Daoy (cell line): ENCODE results near the gene CDK19. TPM values are rescaled to one million over a fixed set of nuclear protein-coding genes. Genes with fewer than 3 reads are reported as not detected.

Source experiments
- DNase-seq: peaks from one replicate; pipeline ENCODE4 v3.0.0-alpha.2; 2015; ENCODE audit warnings: low read depth
- total RNA-seq: library from RNA; depleted of rRNA; stranded (reverse); fragments of >200 nt; shearing (Covaris generic); gene quantifications from 2 replicates; pipeline ENCODE4 v1.2.3, GENCODE V29; 2014

CDK19 gene
- total RNA-seq, 1 experiment from 2014 or later: 10.2 TPM

- no peak for DNase-seq
These were observed 155.1 kb downstream of the CDK19 start for GRCh38 chr6:110660066-110660655.

- DNase-seq: no peak
These were observed 156.5 kb downstream of the CDK19 start for GRCh38 chr6:110658631-110659211.

- DNase-seq: no peak
These were observed 158.8 kb downstream of the CDK19 start for GRCh38 chr6:110656492-110656891.

DNA sequence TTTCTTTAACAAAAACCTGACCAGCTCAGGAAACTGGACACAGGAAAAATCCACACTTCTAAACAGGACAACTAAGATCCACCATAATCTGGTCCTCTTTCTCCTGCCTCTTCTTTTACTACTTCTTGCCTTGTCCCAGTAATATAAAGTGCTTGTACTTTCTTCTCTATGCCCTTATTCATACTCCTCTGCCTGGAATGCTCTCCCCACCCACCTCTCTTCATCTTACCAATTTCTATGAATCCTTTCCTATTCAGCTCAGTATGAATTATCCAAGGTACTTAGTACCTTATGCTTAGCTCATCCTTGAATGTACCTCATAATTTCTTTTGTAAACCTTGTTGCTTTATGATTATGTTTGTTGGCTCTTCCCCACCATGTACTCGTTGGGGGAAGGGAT is 159.4 kb downstream of the CDK19 start:
- no peak for DNase-seq

- no peak for DNase-seq
These were observed 161.0 kb downstream of the CDK19 start for GRCh38 chr6:110654096-110654820.

DNA sequence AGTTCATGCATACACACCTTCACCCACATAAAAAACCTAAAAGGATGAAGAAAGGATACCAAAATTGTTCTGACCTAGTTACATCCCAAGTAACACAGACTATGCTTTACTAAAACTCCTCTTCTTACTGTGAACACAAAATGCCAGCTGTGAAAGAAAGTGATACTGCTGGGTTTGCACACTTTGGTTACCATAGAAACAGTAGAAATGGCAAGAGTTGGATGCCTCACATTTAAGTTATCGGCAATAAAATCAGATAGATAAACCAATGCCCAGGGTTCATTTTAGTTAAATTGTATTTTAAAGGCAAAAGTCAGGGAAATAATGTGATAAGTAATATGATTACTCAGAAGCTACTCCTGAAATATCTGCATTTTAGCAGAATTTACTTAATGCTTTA is 161.9 kb downstream of the CDK19 start:
- no peak for DNase-seq

- DNase-seq: no peak
These were observed 162.7 kb downstream of the CDK19 start for GRCh38 chr6:110652520-110652919.

- no peak for DNase-seq
These were observed 164.5 kb downstream of the CDK19 start for GRCh38 chr6:110650755-110651154.

- DNase-seq: no peak
These were observed 165.6 kb downstream of the CDK19 start for GRCh38 chr6:110649704-110650103.

DNA sequence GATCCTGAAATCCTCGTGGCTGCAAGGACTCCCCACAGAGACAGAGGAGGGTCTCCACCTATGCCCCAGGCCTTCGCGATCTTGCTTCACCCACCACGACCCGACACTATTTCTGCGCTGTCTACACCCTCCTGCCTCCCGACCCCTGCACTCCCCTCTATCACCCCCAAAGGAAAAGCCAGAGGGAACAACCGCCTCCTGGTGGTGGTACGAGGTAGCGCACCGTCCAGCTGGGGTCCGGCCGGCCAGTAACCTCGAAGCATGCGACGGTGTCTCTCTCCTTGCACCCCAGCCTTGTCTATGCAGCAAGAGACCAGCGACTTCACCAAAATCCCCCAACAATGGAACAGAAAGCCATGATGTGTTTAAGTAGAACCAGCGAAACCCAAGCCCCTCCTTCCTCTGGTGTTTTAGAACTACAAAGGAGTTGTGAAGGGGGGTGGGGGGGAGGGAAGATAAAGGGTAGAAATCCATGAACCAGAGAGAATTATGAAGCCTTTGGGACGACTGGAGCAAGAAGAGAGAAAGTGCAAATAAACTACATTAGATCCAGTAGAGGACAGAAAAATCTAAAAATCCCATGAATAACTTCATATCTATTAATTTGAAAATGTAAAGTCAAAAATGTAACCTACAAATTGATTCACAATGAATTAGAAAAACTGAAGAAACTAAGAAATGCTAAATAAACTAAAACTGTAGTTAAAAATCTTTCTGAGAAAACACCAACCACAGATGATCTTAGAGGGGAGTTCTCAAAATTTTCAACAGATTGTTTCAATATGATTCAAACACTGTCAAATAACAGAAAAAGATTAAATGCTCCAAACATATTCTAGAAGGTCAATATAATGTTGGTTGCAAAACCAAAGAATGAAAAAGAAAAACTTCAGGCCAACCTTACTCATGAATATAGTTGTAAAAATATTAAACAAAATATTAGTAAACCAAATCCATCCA is 168.0 kb downstream of the CDK19 start:
- DNase-seq: no peak

- DNase-seq: no peak
These were observed 168.9 kb downstream of the CDK19 start for GRCh38 chr6:110646419-110646698.

DNA sequence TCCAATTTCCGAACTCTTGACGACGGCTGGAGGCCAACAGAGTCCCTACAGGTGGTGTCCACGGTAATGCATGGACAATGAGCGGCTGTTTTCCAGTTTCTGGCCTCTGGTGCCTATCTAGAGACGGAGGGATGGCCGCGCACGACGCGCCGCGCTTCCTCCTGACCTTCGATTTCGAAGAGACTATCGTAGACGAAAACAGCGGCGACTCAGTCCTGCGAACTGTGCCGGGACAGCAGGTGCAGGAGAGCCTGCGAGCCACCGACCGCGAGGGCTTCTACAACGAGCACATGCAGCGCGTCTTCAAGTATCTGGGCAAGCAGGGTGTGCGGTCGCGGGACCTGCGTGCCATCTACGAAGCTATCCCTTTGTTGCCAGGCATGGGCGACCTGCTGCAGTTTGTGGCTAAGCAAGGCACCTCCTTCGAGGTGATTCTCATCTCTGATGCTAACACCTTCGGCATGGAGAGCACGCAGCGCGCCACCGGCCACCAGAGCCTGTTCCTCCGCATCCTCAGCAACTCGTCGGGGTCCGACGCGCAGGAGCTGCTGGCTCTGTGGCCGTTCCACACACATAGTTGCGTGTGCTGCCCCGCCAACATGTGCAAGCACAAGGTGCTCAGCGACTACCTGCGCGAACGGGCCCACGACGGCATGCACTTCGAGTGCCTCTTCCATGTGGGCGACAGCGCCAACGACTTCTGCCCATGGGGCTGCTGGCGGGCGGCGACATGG is 169.4 kb downstream of the CDK19 start:
- no peak for DNase-seq

DNA sequence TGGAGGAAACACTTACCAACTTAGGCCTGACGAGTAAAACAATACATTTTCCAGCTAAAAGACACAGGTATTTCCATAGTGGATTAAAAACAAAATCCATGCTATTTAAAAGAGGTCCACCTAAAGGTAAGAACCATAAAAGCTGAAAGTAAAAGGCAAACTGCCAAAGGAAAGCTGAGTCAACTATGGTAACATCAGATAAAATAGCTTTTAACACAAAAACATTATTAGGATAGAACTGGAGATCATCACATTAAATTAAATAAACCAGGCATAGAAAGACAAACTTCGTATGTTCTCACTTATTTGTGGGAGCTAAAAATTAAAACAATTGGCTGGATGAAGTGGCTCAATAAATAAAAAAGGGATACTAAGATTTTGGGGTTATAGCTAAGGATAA is 172.1 kb downstream of the CDK19 start:
- DNase-seq: no peak

DNA sequence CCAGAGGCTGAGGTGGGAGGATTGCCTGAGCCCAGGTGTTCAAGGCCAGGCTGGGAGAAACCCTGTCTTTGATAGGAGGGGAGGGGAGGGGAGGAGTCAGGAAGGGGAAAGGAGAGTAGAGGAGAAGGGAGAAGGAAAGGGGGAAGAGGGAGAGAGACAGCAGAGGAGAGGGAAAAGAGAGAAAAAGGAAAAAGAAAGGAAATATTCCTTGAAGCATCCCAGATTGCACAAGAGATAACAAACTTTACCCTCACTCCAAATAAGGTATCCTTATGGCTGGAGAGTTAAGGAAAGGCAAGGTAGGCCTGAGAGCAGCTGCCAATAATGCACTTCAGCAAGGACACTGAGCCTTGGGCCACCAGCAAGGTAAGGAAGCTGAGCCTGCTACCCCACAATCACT is 172.6 kb downstream of the CDK19 start:
- DNase-seq: no peak

- no peak for DNase-seq
These were observed 178.5 kb downstream of the CDK19 start for GRCh38 chr6:110636781-110637180.

GRCh38 chr6:110635096-110635495 is 180.2 kb downstream of the CDK19 start:
- DNase-seq: no peak

- DNase-seq: no peak
These were observed 181.5 kb downstream of the CDK19 start for GRCh38 chr6:110633731-110634213.

GRCh38 chr6:110629153-110629552 is 186.1 kb downstream of the CDK19 start:
- no peak for DNase-seq

DNA sequence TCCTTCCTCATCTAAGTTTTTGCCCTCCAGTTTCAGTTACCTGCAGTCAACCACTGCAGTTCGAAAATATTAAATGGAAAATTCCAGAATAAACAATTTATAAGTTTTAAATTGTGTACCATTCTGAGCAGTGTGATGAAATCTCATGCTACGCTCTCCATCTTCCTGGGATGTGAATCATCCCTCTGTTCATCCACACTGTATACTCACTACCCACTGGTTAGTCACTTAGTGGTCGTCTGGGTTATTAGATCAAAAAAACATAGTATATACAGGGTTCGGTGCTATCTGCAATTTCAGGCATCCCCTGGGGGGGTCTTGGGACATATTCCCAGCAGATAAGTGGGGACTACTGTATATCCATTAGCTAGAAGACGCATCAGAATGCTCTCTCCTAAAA is 186.9 kb downstream of the CDK19 start:
- DNase-seq: peak; percentile 57

- no peak for DNase-seq
These were observed 188.8 kb downstream of the CDK19 start for GRCh38 chr6:110626442-110626841.

DNA sequence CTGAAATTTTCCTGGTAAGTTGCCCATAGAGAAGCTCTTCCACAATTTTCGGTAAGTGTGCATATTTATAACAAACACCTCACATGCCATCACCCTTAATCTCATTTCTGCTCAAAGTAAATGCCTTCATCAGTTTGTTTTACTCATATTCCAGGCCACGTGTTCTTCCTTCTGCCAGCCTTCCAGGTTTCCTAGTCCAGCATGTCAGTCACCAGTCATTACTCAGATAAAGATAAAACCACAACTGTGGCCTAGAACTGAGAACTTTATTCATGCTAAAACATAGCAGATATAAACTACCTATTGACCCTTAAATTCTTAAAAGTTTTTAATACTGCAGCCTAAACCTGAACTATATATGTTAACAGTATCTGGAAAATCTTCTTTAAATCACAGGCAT is 189.4 kb downstream of the CDK19 start:
- DNase-seq: peak; percentile 25
